Activated CD4-positive, alpha-beta T cell treated with anti-CD3 and anti-CD28 coated beads, Interleukin-2, amount 10 ng/mL, durations not matched to agents 24 days and 14 days (primary cell): Measurements from ENCODE around the gene KIAA0319L. TPM values are rescaled to one million over a fixed set of nuclear protein-coding genes. Genes with fewer than 3 reads are reported as not detected.

Source experiments
- DNase-seq: peaks from one replicate; pipeline ENCODE4 v3.0.0; 2022
- H3K27ac Mint-ChIP-seq: one replicate; pipeline ENCODE4 v1.8.0; 2022; ENCODE audit warnings: mild to moderate bottlenecking, mixed read lengths
- H3K27me3 Mint-ChIP-seq: one replicate; pipeline ENCODE4 v1.8.0; 2022; ENCODE audit warnings: mixed read lengths
- H3K36me3 Mint-ChIP-seq: one replicate; pipeline ENCODE4 v1.8.0; 2022; ENCODE audit warnings: low read depth, mild to moderate bottlenecking, mixed read lengths
- H3K4me1 Mint-ChIP-seq: one replicate; pipeline ENCODE4 v1.8.0; 2021; ENCODE audit warnings: mixed read lengths
- H3K4me3 Mint-ChIP-seq: one replicate; pipeline ENCODE4 v1.8.0; 2022; ENCODE audit warnings: mild to moderate bottlenecking, moderate library complexity, mixed read lengths
- H3K9me3 Mint-ChIP-seq: one replicate; pipeline ENCODE4 v1.8.0; 2021; ENCODE audit warnings: mixed read lengths
- intact Hi-C: fragments of 100-400 bp; cut with micrococcal nuclease; formaldehyde crosslinking; loops from one replicate; pipeline ENCODE4 v1.15.1; 2023
- total RNA-seq: library from RNA; stranded (reverse); gene quantifications from 2 replicates; pipeline ENCODE4 v1.2.3, GENCODE V29; 2022

Gene KIAA0319L
- total RNA-seq, 1 donor from 2014 or later, result 35.2 TPM

DNA sequence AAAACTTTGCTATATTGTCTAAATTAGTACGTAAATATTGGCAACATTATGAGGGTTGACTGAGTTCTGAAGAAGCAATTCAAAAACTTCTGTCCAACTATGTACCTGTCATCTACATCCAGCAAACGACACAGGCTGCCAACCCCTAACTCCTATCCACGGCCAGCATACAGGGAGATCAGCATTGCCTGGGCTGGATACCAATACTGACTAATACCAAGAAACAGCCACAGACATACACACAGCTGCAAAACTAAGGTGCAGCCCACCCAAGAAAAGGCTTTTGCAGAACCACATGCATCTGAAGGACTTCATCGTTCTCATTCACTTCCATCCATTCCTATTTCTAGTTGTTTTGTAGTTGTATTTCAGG is 2.0 kb downstream of the KIAA0319L start:
- intact Hi-C loops, result loop anchor here (5.0 to 10.0 kb wide), 2 partner anchors 288 to 690 kb away; partner anchors contain the start of gene ZMYM4
- no peaks in the 10 kb centered on the region for H3K9me3 Mint-ChIP-seq
- H3K4me1 Mint-ChIP-seq, result peaks cover 39% of the 10 kb centered on the region
- H3K36me3 Mint-ChIP-seq, result peaks cover 32% of the 10 kb centered on the region
- peak overlapping the region; percentile 43 for H3K27ac Mint-ChIP-seq
- DNase-seq, result no peak
- H3K4me3 Mint-ChIP-seq, result peak overlapping the region; percentile 98
- H3K27me3 Mint-ChIP-seq, result no peaks in the 10 kb centered on the region

- Mint-ChIP-seq H3K27ac (no peak overlapping the region), H3K4me1 (peaks cover 35% of the 10 kb centered on the region), H3K9me3 (no peaks in the 10 kb centered on the region), H3K36me3 (peaks cover 34% of the 10 kb centered on the region), H3K4me3 (no peak overlapping the region), H3K27me3 (no peaks in the 10 kb centered on the region)
- intact Hi-C loops, result loop anchor here (5.0 to 10.0 kb wide), 2 partner anchors 287 to 690 kb away; partner anchors contain the start of gene ZMYM4
- no peak for DNase-seq
These were observed 2.7 kb downstream of the KIAA0319L start for GRCh38 chr1:35554266-35555211.

GRCh38 chr1:35553851-35554250 is 3.4 kb downstream of the KIAA0319L start:
- H3K4me3 Mint-ChIP-seq, result no peak overlapping the region
- intact Hi-C loops, result loop anchor here (10.0 kb wide), 1 partner anchor 689 kb away; no protein-coding TSS in a partner anchor
- no peaks in the 10 kb centered on the region for H3K9me3 Mint-ChIP-seq
- H3K27me3 Mint-ChIP-seq, result no peaks in the 10 kb centered on the region
- peaks cover 30% of the 10 kb centered on the region for H3K4me1 Mint-ChIP-seq
- DNase-seq, result no peak
- H3K36me3 Mint-ChIP-seq, result peaks cover 37% of the 10 kb centered on the region
- no peak overlapping the region for H3K27ac Mint-ChIP-seq

DNA sequence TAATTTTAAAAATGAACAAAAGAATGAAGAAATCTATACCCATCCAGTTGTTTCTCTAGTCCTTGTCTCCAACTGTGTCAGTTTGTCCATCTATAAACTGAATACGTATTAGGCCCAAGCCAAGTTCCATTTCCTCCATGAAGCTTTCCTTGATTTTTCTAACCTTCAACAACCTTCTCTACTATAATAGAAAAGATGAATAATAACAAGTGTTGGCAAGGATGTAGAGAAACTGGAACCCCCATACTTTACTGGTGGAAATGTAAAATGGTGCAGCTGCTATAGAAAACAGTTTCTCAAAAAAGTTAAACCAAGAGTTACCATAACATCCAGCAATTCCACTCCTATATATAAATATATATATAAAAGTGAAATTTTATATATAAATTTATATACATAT is 10.6 kb downstream of the KIAA0319L start:
- H3K27ac Mint-ChIP-seq, result no peak overlapping the region
- no peaks in the 10 kb centered on the region for H3K9me3 Mint-ChIP-seq
- H3K4me1 Mint-ChIP-seq, result peaks cover 24% of the 10 kb centered on the region
- DNase-seq, result no peak
- intact Hi-C loops, result no loop called here
- peaks cover 37% of the 10 kb centered on the region for H3K36me3 Mint-ChIP-seq
- no peaks in the 10 kb centered on the region for H3K27me3 Mint-ChIP-seq
- H3K4me3 Mint-ChIP-seq, result no peak overlapping the region

DNA sequence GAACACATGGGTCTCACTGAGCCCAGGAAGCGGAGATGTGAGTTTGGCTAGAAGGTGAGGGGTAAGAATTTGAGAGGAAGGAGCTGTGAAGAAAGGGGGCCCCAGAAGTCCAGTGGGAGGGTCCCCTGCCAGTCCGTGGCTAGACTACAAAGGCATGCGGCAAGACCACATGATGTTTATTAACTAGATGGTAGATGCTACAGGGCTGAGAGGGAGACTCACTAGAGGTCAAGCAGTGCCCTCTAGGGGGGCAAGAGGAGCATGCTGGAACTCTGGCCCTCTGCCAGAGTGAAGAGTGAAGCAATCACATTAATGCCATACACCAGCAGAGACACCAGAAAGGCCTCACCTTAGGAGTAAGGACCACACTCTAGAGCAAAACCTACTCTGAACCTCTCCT is 12.2 kb downstream of the KIAA0319L start:
- intact Hi-C loops, result loop anchor here (1.0 kb wide), 1 partner anchor 94 kb away; no protein-coding TSS in a partner anchor
- Mint-ChIP-seq H3K36me3 (peaks cover 43% of the 10 kb centered on the region), H3K4me1 (peaks cover 34% of the 10 kb centered on the region), H3K9me3 (no peaks in the 10 kb centered on the region), H3K27me3 (no peaks in the 10 kb centered on the region), H3K27ac (no peak overlapping the region), H3K4me3 (no peak overlapping the region)
- DNase-seq, result peak; percentile 85

DNA sequence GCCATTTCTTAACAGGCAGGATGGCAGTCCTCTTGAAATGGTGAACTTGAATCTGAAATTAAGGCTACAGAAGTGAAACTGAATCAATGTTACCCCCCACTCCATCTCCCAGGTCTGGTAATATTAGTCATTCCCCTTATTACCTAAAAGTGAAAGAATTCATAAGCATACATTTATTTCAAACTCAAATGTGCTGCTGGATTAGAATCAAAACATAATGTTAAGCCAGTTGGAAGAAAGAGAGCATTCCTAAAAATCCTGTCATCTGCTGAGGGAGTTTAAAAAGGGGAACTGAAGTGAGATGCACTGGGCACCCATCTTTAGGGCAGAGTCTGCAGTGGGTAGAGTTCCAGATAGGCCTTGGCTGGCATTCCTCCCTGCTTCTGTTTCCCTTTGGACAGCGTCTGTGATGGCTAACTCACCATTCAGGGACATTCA is 17.4 kb downstream of the KIAA0319L start:
- H3K27ac Mint-ChIP-seq, result peak overlapping the region; percentile 86
- no peak for DNase-seq
- H3K4me1 Mint-ChIP-seq, result peaks cover 61% of the 10 kb centered on the region
- H3K4me3 Mint-ChIP-seq, result peak overlapping the region; percentile 75
- no peaks in the 10 kb centered on the region for H3K27me3 Mint-ChIP-seq
- H3K36me3 Mint-ChIP-seq, result peaks cover 34% of the 10 kb centered on the region
- intact Hi-C loops, result loop anchor here (1.0 to 2.0 kb wide), 2 partner anchors 17 to 34 kb away; partner anchors contain the start of genes KIAA0319L and NCDN
- no peaks in the 10 kb centered on the region for H3K9me3 Mint-ChIP-seq

GRCh38 chr1:35539073-35539823 is 18.0 kb downstream of the KIAA0319L start:
- H3K27ac Mint-ChIP-seq, result peak overlapping the region; percentile 86
- no peaks in the 10 kb centered on the region for H3K9me3 Mint-ChIP-seq
- H3K4me3 Mint-ChIP-seq, result peak overlapping the region; percentile 75
- H3K27me3 Mint-ChIP-seq, result no peaks in the 10 kb centered on the region
- H3K36me3 Mint-ChIP-seq, result peaks cover 36% of the 10 kb centered on the region
- DNase-seq, result peak; percentile 87
- peaks cover 58% of the 10 kb centered on the region for H3K4me1 Mint-ChIP-seq
- intact Hi-C loops, result loop anchor here (1.0 to 2.0 kb wide), 2 partner anchors 18 to 33 kb away; partner anchors contain the start of genes KIAA0319L and NCDN

- Mint-ChIP-seq H3K27me3 (no peaks in the 10 kb centered on the region), H3K27ac (peak overlapping the region; percentile 56), H3K36me3 (peaks cover 47% of the 10 kb centered on the region), H3K4me3 (peak overlapping the region; percentile 44), H3K9me3 (no peaks in the 10 kb centered on the region), H3K4me1 (peaks cover 54% of the 10 kb centered on the region)
- no peak for DNase-seq
- intact Hi-C loops, result loop anchor here (2.0 kb wide), 1 partner anchor 19 kb away; the partner anchor contains the start of genes KIAA0319L and NCDN
These were observed 19.4 kb downstream of the KIAA0319L start for GRCh38 chr1:35537806-35538205.

DNA sequence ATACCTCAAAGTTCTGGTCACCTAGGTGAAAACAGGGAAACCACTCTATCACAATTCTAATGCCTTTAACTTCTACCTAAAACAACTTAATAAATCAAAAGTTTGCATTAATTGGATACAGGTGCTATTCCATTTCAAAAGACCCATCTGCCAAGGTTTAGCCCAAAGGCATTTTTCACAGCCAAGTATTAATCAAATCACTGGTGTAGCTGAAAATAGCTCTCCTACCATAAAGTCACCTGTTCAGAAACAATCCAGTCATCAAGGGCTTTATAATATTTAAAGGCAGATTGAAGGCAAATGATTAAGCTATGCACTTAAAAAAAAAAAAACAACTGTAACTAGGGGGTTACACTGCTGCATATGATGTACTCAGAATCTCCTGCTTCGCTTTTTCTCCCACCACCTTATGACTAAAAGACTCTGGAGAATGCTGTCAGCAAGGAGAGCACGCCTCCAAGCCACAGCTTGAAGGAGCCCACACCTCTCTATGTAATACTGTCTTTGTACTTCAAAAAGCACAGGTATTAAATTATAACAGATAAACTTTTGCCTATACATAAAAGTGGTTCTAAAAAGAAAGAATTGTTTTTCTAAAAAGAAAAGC is 20.5 kb downstream of the KIAA0319L start:
- DNase-seq, result no peak

GRCh38 chr1:35535243-35535642 is 22.0 kb downstream of the KIAA0319L start:
- Mint-ChIP-seq H3K27ac (no peak overlapping the region), H3K36me3 (peaks cover 56% of the 10 kb centered on the region), H3K27me3 (no peaks in the 10 kb centered on the region)

More for the DNA sequence above, 20.5 kb downstream of the KIAA0319L start:
- Mint-ChIP-seq H3K27ac (no peak overlapping the region), H3K36me3 (peaks cover 50% of the 10 kb centered on the region), H3K27me3 (no peaks in the 10 kb centered on the region), H3K4me3 (peak overlapping the region; percentile 21), H3K9me3 (no peaks in the 10 kb centered on the region), H3K4me1 (peaks cover 50% of the 10 kb centered on the region)
- intact Hi-C loops, result no loop called here

DNA sequence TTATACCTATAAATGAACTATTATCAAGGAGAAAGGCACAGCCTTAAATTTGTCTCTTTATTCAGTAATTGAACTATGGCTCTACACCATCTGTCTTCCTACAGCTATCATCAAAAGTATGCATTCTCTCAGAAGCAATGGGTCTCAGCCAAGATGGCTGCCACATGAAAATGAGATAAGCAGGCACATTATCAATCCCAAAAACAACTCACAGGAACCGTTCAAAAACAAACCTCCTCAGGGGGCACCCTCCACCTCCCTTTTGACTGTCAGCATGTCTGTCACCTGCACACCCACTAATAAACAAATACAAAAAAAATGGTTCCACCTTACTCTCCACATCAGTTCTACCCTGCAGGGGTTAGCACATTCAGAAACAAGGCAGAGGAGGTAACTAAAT is 23.6 kb downstream of the KIAA0319L start:
- Mint-ChIP-seq H3K4me3 (no peak overlapping the region), H3K4me1 (peaks cover 26% of the 10 kb centered on the region), H3K27ac (no peak overlapping the region), H3K9me3 (peaks cover 19% of the 10 kb centered on the region), H3K36me3 (peaks cover 65% of the 10 kb centered on the region), H3K27me3 (no peaks in the 10 kb centered on the region)
- no peak for DNase-seq
- intact Hi-C loops, result no loop called here

More at GRCh38 chr1:35535243-35535642, 22.0 kb downstream of the KIAA0319L start:
- no peak overlapping the region for H3K4me3 Mint-ChIP-seq
- intact Hi-C loops, result no loop called here
- no peak for DNase-seq
- H3K4me1 Mint-ChIP-seq, result peaks cover 43% of the 10 kb centered on the region
- H3K9me3 Mint-ChIP-seq, result peaks cover 6% of the 10 kb centered on the region

- intact Hi-C loops, result no loop called here
These were observed 24.5 kb downstream of the KIAA0319L start for GRCh38 chr1:35532497-35533223.

DNA sequence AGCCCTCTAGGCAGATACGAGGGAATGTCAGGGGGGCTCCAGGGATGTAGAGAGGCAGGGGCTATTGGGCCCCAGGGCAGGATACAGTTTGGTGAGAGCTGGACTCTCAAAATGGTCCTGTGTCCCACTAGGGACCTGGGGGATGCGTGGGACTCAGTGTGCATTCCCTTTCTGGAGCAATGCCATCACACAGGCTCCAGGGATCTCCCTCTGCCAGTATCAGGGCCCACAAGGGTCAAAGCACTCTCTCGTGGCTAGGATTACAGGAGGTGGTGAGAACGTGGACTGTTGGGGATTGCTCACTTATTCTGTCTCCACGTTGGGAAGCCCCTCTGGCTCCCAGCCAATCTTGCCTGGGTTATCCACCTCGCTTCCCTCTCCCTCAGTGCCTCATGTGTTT is 25.8 kb downstream of the KIAA0319L start:
- no peak for DNase-seq
- no peak overlapping the region for H3K4me3 Mint-ChIP-seq
- H3K9me3 Mint-ChIP-seq, result peaks cover 37% of the 10 kb centered on the region
- no peaks in the 10 kb centered on the region for H3K27me3 Mint-ChIP-seq
- intact Hi-C loops, result no loop called here
- no peak overlapping the region for H3K27ac Mint-ChIP-seq
- H3K4me1 Mint-ChIP-seq, result peaks cover 11% of the 10 kb centered on the region
- H3K36me3 Mint-ChIP-seq, result peaks cover 69% of the 10 kb centered on the region

More at GRCh38 chr1:35532497-35533223, 24.5 kb downstream of the KIAA0319L start:
- Mint-ChIP-seq H3K4me3 (no peak overlapping the region), H3K9me3 (peaks cover 26% of the 10 kb centered on the region), H3K27me3 (no peaks in the 10 kb centered on the region), H3K27ac (no peak overlapping the region), H3K4me1 (peaks cover 21% of the 10 kb centered on the region), H3K36me3 (peaks cover 71% of the 10 kb centered on the region)
- no peak for DNase-seq
